Testis (tissue), 2 donors: Measurements from ENCODE around the gene B3GALNT1.

Experiments
- CTCF ChIP-seq, 3 experiments: fragments of 450-650 bp in 2 of 3; fragments of 200-600 bp in 1 of 3; sonication (generic) in 1 of 3; IDR thresholded peaks; one replicate each; pipeline ENCODE4 v1.5.1; 2016 to 2019; ENCODE audit warnings: antibody characterized with exemption in 3 of 3, mild to moderate bottlenecking in 2 of 3, moderate library complexity in 1 of 3
- POLR2A ChIP-seq: fragments of 450-650 bp; IDR thresholded peaks from one replicate; pipeline ENCODE4 v1.6.1; 2017; ENCODE audit warnings: antibody characterized with exemption, mild to moderate bottlenecking, moderate library complexity

GRCh38 chr3:161054860-161055604 lies 50.1 kb downstream of the B3GALNT1 start:
- TF ChIP-seq CTCF (IDR thresholded peaks at IDR 0.05), result no peak
- no peak for TF ChIP-seq POLR2A
